OCI-LY3 (cell line): Measurements from ENCODE around the gene FBLN7.

Experiments
- H2AFZ ChIP-seq: fragments of 200-600, 300-600 bp; shearing (Covaris generic); 2 replicates; pipeline ENCODE4 v1.6.0; 2014; ENCODE audit warnings: antibody characterized with exemption, low read depth, low read length
- H3K27ac ChIP-seq: fragments of 200-600, 300-600 bp; sonication (generic); 2 replicates; pipeline ENCODE4 v1.5.1; 2014; ENCODE audit warnings: mild to moderate bottlenecking, low read length, moderate library complexity, mixed read lengths
- H3K27me3 ChIP-seq: fragments of 200-600, 300-600 bp; sonication (generic); 2 replicates; pipeline ENCODE4 v1.6.1; 2014; ENCODE audit warnings: low read depth, low read length, mixed read lengths
- H3K36me3 ChIP-seq: fragments of 200-600, 300-600 bp; sonication (generic); replicated peaks from 2 replicates; pipeline ENCODE3; 2014; ENCODE audit warnings: low read depth, low read length, mixed read lengths
- H3K4me1 ChIP-seq: fragments of 300-600, 200-600 bp; sonication (generic); 2 replicates; pipeline ENCODE4 v1.6.1; 2014; ENCODE audit warnings: low read length, mixed read lengths
- H3K4me2 ChIP-seq: fragments of 200-600, 300-600 bp; sonication (generic); 2 replicates; pipeline ENCODE4 v1.6.1; 2014; ENCODE audit warnings: low read length, mixed read lengths
- H3K4me3 ChIP-seq: fragments of 300-600, 200-600 bp; sonication (generic); 2 replicates; pipeline ENCODE4 v1.5.1; 2014; ENCODE audit warnings: antibody characterized with exemption, mild to moderate bottlenecking, low read length, moderate library complexity
- H3K79me2 ChIP-seq: fragments of 300-600, 200-600 bp; shearing (Covaris generic); 2 replicates; pipeline ENCODE4 v1.6.1; 2014; ENCODE audit warnings: mild to moderate bottlenecking, low read length, mixed read lengths
- H3K9ac ChIP-seq: fragments of 300-600, 200-600 bp; shearing (Covaris generic); 2 replicates; pipeline ENCODE4 v1.6.0; 2014; ENCODE audit warnings: mild to moderate bottlenecking, low read length, moderate library complexity
- H3K9me3 ChIP-seq: fragments of 200-600, 300-600 bp; shearing (Covaris generic); 2 replicates; pipeline ENCODE4 v1.6.1; 2014; ENCODE audit warnings: low read length, mixed read lengths; ENCODE audit not compliant: insufficient read depth
- H4K20me1 ChIP-seq: fragments of 200-600, 300-600 bp; sonication (generic); 2 replicates; pipeline ENCODE4 v1.6.1; 2016; ENCODE audit warnings: low read length, mixed read lengths; ENCODE audit not compliant: insufficient read depth
- EZH2phosphoT487 ChIP-seq: fragments of 200-600 bp; shearing (Covaris generic); IDR thresholded peaks from 2 replicates; pipeline ENCODE4 v1.6.1; 2018; ENCODE audit warnings: antibody characterized with exemption, mixed run types, low read depth
- TF ChIP-seq, protein P1 (sequence below): fragments of 200-600, 300-600 bp; sonication (generic); IDR thresholded peaks from 2 replicates; pipeline ENCODE4 v1.5.1; 2014; ENCODE audit warnings: antibody characterized with exemption, low read length, low read depth

Gene FBLN7

DNA sequence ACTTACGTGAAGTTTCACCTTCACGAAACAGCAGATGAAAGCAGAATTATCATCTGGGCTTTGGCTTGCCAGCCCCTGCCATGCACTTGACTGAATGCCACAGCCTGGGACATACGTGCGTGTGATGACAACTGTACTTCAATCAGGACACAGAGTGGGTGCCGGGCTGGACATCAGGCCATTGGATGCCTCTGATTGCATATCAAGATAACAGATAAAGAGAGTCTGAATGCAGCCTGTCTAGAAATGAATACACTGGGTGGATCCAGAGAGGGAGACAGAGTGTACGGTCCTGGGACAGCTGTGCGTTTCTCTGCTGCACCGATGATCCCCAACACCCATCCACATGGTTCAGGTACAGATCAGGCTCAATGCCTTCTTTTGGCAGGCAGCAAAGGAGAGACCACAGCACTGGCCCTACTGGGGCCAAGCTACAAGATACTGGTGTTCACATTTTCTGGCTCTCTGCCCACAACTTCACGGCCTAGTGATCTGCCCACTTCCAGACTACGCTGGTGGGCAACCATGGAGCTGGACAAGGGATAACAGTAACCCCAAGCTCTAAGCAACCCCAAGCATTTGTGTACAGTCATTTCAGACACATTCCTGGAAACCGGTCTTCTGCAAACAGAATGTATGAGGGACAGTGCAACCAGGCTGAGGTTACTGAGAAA is 35.6 kb downstream of the FBLN7 start:
- no peaks in the 10 kb centered on the region for H3K79me2 ChIP-seq
- no peaks in the 10 kb centered on the region for H3K9me3 ChIP-seq
- H3K9ac ChIP-seq = peak overlapping the region; percentile 17; the same call in 1 of the 2 replicates
- TF ChIP-seq, protein P1, sequence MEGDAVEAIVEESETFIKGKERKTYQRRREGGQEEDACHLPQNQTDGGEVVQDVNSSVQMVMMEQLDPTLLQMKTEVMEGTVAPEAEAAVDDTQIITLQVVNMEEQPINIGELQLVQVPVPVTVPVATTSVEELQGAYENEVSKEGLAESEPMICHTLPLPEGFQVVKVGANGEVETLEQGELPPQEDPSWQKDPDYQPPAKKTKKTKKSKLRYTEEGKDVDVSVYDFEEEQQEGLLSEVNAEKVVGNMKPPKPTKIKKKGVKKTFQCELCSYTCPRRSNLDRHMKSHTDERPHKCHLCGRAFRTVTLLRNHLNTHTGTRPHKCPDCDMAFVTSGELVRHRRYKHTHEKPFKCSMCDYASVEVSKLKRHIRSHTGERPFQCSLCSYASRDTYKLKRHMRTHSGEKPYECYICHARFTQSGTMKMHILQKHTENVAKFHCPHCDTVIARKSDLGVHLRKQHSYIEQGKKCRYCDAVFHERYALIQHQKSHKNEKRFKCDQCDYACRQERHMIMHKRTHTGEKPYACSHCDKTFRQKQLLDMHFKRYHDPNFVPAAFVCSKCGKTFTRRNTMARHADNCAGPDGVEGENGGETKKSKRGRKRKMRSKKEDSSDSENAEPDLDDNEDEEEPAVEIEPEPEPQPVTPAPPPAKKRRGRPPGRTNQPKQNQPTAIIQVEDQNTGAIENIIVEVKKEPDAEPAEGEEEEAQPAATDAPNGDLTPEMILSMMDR = no peak
- TF ChIP-seq EZH2phosphoT487 = no peak
- no peaks in the 10 kb centered on the region for H4K20me1 ChIP-seq
- peak overlapping the region; percentile 69 for H3K4me3 ChIP-seq
- H3K27ac ChIP-seq = 0 out of 2 replicates have a peak overlapping the region, but pooled peaks have one; percentile 11
- peak overlapping the region; percentile 98 for H3K4me2 ChIP-seq
- H2AFZ ChIP-seq = peak overlapping the region; percentile 96
- no peaks in the 10 kb centered on the region for H3K36me3 ChIP-seq
- peaks cover 20% of the 10 kb centered on the region for H3K4me1 ChIP-seq
- no peaks in the 10 kb centered on the region for H3K27me3 ChIP-seq

DNA sequence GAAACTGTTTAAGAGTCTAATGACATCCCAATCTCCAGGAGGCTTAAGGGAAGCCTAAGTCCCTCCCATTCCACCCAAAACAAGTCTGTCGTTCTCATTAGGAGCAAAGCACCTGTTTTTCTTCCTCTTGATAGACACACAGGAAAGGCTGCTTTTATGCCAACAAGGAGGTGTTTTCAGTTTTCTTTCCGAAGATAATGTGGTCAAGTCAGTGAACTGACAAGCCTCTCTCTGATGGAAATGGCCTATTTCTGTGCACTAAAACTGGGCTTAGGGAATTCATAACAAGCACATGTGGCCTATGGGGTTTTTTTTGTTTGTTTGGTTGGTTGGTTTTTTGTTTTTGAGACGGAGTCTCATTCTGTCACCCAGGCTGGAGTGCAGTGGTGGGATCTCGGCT is 36.2 kb downstream of the FBLN7 start:
- Histone ChIP-seq H3K36me3 (no peaks in the 10 kb centered on the region), H3K9me3 (no peaks in the 10 kb centered on the region), H3K4me3 (peak overlapping the region; percentile 69), H3K79me2 (no peaks in the 10 kb centered on the region), H3K27me3 (no peaks in the 10 kb centered on the region), H3K4me2 (peak overlapping the region; percentile 98), H3K9ac (peak overlapping the region; percentile 17; the same call in 1 of the 2 replicates), H4K20me1 (no peaks in the 10 kb centered on the region), H3K27ac (no peak overlapping the region), H2AFZ (peak overlapping the region; percentile 96; the same call in 1 of the 2 replicates), H3K4me1 (peaks cover 20% of the 10 kb centered on the region)
- TF ChIP-seq, protein P1 = no peak
- TF ChIP-seq EZH2phosphoT487 = no peak

DNA sequence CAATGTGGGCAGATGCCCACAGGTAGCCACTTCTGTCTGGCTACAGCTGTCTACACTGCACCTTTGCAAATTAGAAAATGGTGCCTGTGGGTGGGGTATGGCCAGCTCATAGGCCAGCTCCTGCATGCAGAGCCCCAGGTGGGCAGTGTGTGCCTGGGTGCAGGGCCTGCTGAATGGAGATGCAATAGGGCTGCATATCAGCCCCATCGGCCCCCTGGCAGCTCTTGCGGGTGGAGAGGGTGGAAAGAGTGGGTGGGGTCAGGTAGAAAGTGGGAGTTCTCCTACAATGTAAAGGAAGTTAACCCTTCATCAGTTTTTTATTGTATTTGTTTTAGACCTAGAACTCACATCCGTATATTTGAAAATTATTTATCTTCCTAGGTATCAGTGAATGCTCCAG is 37.1 kb downstream of the FBLN7 start:
- Histone ChIP-seq H3K27me3 (no peaks in the 10 kb centered on the region), H3K27ac (no peak overlapping the region), H3K79me2 (no peaks in the 10 kb centered on the region), H3K4me3 (no peak overlapping the region), H2AFZ (no peak overlapping the region), H3K4me1 (peaks cover 20% of the 10 kb centered on the region), H4K20me1 (no peaks in the 10 kb centered on the region), H3K36me3 (no peaks in the 10 kb centered on the region), H3K9ac (no peak overlapping the region), H3K4me2 (no peak overlapping the region), H3K9me3 (no peaks in the 10 kb centered on the region)
- TF ChIP-seq, protein P1 = no peak
- no peak for TF ChIP-seq EZH2phosphoT487

DNA sequence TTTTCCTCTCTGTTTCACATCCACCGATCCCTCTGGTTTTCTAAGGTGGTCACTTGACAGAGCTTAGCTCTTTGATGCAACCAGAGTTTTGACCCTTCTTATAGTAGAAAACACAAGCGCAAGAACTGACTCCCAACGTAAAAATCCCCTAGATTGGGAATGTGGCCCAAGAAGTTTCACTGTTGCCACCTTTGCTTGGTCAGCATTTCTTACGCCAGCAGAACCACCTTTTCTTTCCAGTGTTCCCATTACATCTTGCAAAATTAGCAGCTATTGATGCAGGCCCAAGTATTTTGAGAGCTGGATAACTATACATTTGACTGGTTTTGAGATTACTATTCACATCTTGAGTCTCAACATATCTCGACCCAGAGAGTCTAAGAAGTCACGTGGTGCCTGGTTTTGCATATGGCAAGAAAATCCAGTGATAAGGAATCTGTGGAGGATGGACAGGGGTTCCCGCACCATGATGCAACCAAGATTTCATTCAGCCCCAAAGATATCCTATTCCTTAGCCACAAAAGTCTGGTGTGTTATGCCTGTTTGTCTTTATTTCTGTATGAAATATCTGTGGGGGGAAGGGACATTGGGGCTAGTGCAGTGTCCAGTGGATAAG is 37.9 kb downstream of the FBLN7 start:
- no peaks in the 10 kb centered on the region for H3K9me3 ChIP-seq
- H3K36me3 ChIP-seq = no peaks in the 10 kb centered on the region
- no peak overlapping the region for H3K4me3 ChIP-seq
- no peak overlapping the region for H3K9ac ChIP-seq
- no peak for TF ChIP-seq EZH2phosphoT487
- TF ChIP-seq, protein P1 = no peak
- H3K79me2 ChIP-seq = no peaks in the 10 kb centered on the region
- H3K27me3 ChIP-seq = no peaks in the 10 kb centered on the region
- peaks cover 20% of the 10 kb centered on the region for H3K4me1 ChIP-seq
- H3K27ac ChIP-seq = no peak overlapping the region
- H3K4me2 ChIP-seq = no peak overlapping the region
- H4K20me1 ChIP-seq = no peaks in the 10 kb centered on the region
- H2AFZ ChIP-seq = no peak overlapping the region
